Activated CD8-positive, alpha-beta memory T cell treated with anti-CD3 and anti-CD28 coated beads for 36 hours (primary cell): ENCODE results near the gene HIPK4. TPM values are rescaled to one million over a fixed set of nuclear protein-coding genes. Genes with fewer than 3 reads are reported as not detected.
"Not testable (repeated sequence)": the region's sequence is repeated elsewhere in the genome, so short reads cannot be mapped to it uniquely, and the experiment has no call there.

Experiments used
- CTCF ChIA-PET: fragments of 350-600 bp; sonication (Branson Sonifier 250); formaldehyde crosslinking; loops from one replicate; lab custom pipeline; 2021; ENCODE audit warnings: antibody characterized with exemption; lab: Charles Lee
- POLR2A ChIA-PET: fragments of 350-600 bp; sonication (Branson Sonifier 250); formaldehyde crosslinking; loops from one replicate; lab custom pipeline; 2021; ENCODE audit warnings: antibody characterized with exemption; lab: Charles Lee
- total RNA-seq, 2 experiments: library from RNA; stranded (reverse); gene quantifications; one replicate each; pipeline ENCODE4 v1.2.3, GENCODE V29; 2021

Gene HIPK4
- under 1 TPM in 1 of 2 experiments, not detected in 1; 0.08 TPM for total RNA-seq

- POLR2A ChIA-PET = no interaction called here
- CTCF ChIA-PET = interaction anchor here (1.0 kb wide), 1 partner anchor 13 kb away, joined by 3 read pairs; no protein-coding TSS in a partner anchor
Measured at GRCh38 chr19:40390084-40390742, at the start of gene HIPK4. TSS of gene HIPK4 (minus strand) at chr19:40390181. CDS start at chr19:40389902, 279 bp downstream.

GRCh38 chr19:40438284-40438683 lies 48.3 kb upstream of the HIPK4 start:
- ChIA-PET CTCF (interaction anchor here (0.7 to 1.2 kb wide), 2 partner anchors 9 to 12 kb away, joined by 3 to 4 read pairs; no protein-coding TSS in a partner anchor), POLR2A (interaction anchor here (0.6 to 1.1 kb wide), 2 partner anchors 12 to 73 kb away, joined by 3 to 4 read pairs; no protein-coding TSS in a partner anchor)

GRCh38 chr19:40433391-40434216 lies 43.6 kb upstream of the HIPK4 start:
- ChIA-PET CTCF (interaction anchor here (4.2 kb wide), 1 partner anchor 13 kb away, joined by 20 read pairs; no protein-coding TSS in a partner anchor), POLR2A (no interaction called here)

GRCh38 chr19:40432760-40433159 lies 42.8 kb upstream of the HIPK4 start:
- CTCF ChIA-PET = interaction anchor here (4.2 kb wide), 1 partner anchor 12 kb away, joined by 20 read pairs; no protein-coding TSS in a partner anchor
- POLR2A ChIA-PET = not testable (repeated sequence)

- CTCF ChIA-PET = interaction anchor here (1.0 to 4.2 kb wide), 2 partner anchors 11 to 23 kb away, joined by 3 to 20 read pairs; no protein-coding TSS in a partner anchor
- POLR2A ChIA-PET = no interaction called here
Measured at GRCh38 chr19:40431698-40432097, 41.7 kb upstream of the HIPK4 start.

- CTCF ChIA-PET = interaction anchor here (0.9 to 4.2 kb wide), 2 partner anchors 8 to 10 kb away, joined by 3 to 20 read pairs; no protein-coding TSS in a partner anchor
- POLR2A ChIA-PET = interaction anchor here (0.6 kb wide), 1 partner anchor 11 kb away, joined by 4 read pairs; no protein-coding TSS in a partner anchor
Measured at GRCh38 chr19:40430242-40430641, 40.3 kb upstream of the HIPK4 start.

GRCh38 chr19:40428197-40428596 lies 38.2 kb upstream of the HIPK4 start:
- CTCF ChIA-PET = interaction anchor here (0.6 kb wide), 1 partner anchor 337 kb away, joined by 3 read pairs; the partner anchor contains the start of gene ZNF780A
- POLR2A ChIA-PET = interaction anchor here (0.8 kb wide), 1 partner anchor 36 kb away, joined by 8 read pairs; no protein-coding TSS in a partner anchor

- ChIA-PET CTCF (interaction anchor here (0.5 to 2.3 kb wide), 8 partner anchors 13 to 282 kb away, joined by 3 to 8 read pairs (median 4); partner anchors contain the start of genes C19orf47, PLD3 and SERTAD3), POLR2A (interaction anchor here (0.7 to 2.2 kb wide), 7 partner anchors 13 to 326 kb away, joined by 3 to 15 read pairs (median 4); partner anchors contain the start of genes COQ8B, ITPKC and SERTAD3)
Measured at GRCh38 chr19:40425450-40426287, 35.7 kb upstream of the HIPK4 start, which contains the start of gene SERTAD1. TSS of gene SERTAD1 (minus strand) at chr19:40425992. CDS start at chr19:40423546, 2,446 bp downstream.

- CTCF ChIA-PET = interaction anchor here (1.7 kb wide), 1 partner anchor 22 kb away, joined by 4 read pairs; no protein-coding TSS in a partner anchor
- POLR2A ChIA-PET = interaction anchor here (0.9 kb wide), 1 partner anchor 18 kb away, joined by 4 read pairs; no protein-coding TSS in a partner anchor
Measured at GRCh38 chr19:40424637-40425449, 34.9 kb upstream of the HIPK4 start.

GRCh38 chr19:40423938-40424337 lies 34.0 kb upstream of the HIPK4 start:
- POLR2A ChIA-PET = no interaction called here
- CTCF ChIA-PET = interaction anchor here (0.6 to 1.7 kb wide), 3 partner anchors 21 to 280 kb away, joined by 3 to 4 read pairs (median 4); no protein-coding TSS in a partner anchor

- ChIA-PET CTCF (interaction anchor here (0.6 to 3.6 kb wide), 4 partner anchors 20 to 279 kb away, joined by 3 to 19 read pairs (median 4); partner anchors contain the start of gene SERTAD3), POLR2A (no interaction called here)
Measured at GRCh38 chr19:40422748-40423566, 33.0 kb upstream of the HIPK4 start.

- ChIA-PET CTCF (interaction anchor here (2.3 to 3.6 kb wide), 2 partner anchors 10 to 22 kb away, joined by 19 to 20 read pairs; partner anchors contain the start of gene SERTAD3), POLR2A (interaction anchor here (1.9 to 2.3 kb wide), 2 partner anchors 20 to 43 kb away, joined by 9 to 12 read pairs; partner anchors contain the start of gene BLVRB)
Measured at GRCh38 chr19:40421993-40422747, 32.2 kb upstream of the HIPK4 start.

GRCh38 chr19:40420766-40421765 lies 31.1 kb upstream of the HIPK4 start:
- ChIA-PET POLR2A (interaction anchor here (0.6 to 2.3 kb wide), 8 partner anchors 17 to 990 kb away, joined by 3 to 12 read pairs (median 4); partner anchors contain the start of genes BLVRB and SERTAD3), CTCF (interaction anchor here (0.7 to 3.6 kb wide), 27 partner anchors 10 to 275 kb away, joined by 3 to 27 read pairs (median 4); partner anchors contain the start of genes BLVRB and SERTAD3)

- ChIA-PET CTCF (interaction anchor here (0.7 to 3.6 kb wide), 26 partner anchors 9 to 274 kb away, joined by 3 to 27 read pairs (median 4); partner anchors contain the start of genes BLVRB and SERTAD3), POLR2A (interaction anchor here (0.6 to 2.3 kb wide), 8 partner anchors 16 to 991 kb away, joined by 3 to 12 read pairs (median 4); partner anchors contain the start of genes BLVRB and SERTAD3)
Measured at GRCh38 chr19:40420451-40420765, 30.4 kb upstream of the HIPK4 start.
